DOHH2 (cell line): ENCODE measurements around the gene SFRP5.

Source experiments
- CTCF ChIP-seq: fragments of 200-600 bp; sonication (generic); IDR thresholded peaks from one replicate; pipeline ENCODE4 v1.5.1; 2014; ENCODE audit warnings: antibody characterized with exemption, mild to moderate bottlenecking, low read depth, low read length; ENCODE audit not compliant: poor library complexity, severe bottlenecking
- EZH2phosphoT487 ChIP-seq: fragments of 200-600 bp; sonication (generic); IDR thresholded peaks from 2 replicates; pipeline ENCODE4 v1.6.1; 2017; ENCODE audit warnings: borderline replicate concordance, mild to moderate bottlenecking, antibody characterized with exemption, low read length, moderate library complexity, mixed read lengths

GRCh38 chr10:97796651-97797050 is 24.9 kb upstream of the SFRP5 start:
- TF ChIP-seq CTCF: no peak
- no peak for TF ChIP-seq EZH2phosphoT487
